OCI-LY1 (cell line): ENCODE results near the gene PI4KA.
"Not testable (repeated sequence)": the region's sequence is repeated elsewhere in the genome, so short reads cannot be mapped to it uniquely, and the experiment has no call there.

Experiments used
- EZH2 ChIP-seq: fragments of 200-600 bp; sonication (generic), shearing (Covaris generic); IDR thresholded peaks from 2 replicates; pipeline ENCODE4 v1.8.0; 2017; ENCODE audit warnings: borderline replicate concordance, mixed run types, mild to moderate bottlenecking, antibody characterized with exemption, low read length, moderate library complexity, mixed read lengths
- TF ChIP-seq, protein P1 (sequence below): fragments of 200-600 bp; sonication (generic), shearing (Covaris generic); IDR thresholded peaks from 2 replicates; pipeline ENCODE4 v1.5.1; 2017; ENCODE audit warnings: mild to moderate bottlenecking, antibody characterized with exemption, low read length, moderate library complexity, mixed read lengths

DNA sequence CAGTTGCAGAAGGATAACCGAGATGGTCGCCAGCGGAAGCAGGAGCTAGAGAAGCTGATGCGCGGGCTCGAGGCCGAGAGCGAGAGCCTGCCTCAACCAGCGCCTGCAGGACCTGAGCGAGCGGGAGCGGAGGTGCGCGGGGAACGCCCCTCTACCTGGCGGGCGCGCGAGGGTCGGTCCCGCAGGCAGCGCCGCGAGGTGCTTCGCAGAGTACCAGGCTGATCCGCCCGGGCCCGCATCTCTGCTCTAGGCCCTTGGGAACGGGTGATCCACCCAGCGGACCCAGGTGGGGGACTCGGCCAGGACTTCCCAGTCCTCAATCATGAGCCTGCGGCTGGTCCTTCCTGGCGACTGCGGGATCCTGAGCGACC lies 156.5 kb downstream of the PI4KA start:
- TF ChIP-seq, protein P1, sequence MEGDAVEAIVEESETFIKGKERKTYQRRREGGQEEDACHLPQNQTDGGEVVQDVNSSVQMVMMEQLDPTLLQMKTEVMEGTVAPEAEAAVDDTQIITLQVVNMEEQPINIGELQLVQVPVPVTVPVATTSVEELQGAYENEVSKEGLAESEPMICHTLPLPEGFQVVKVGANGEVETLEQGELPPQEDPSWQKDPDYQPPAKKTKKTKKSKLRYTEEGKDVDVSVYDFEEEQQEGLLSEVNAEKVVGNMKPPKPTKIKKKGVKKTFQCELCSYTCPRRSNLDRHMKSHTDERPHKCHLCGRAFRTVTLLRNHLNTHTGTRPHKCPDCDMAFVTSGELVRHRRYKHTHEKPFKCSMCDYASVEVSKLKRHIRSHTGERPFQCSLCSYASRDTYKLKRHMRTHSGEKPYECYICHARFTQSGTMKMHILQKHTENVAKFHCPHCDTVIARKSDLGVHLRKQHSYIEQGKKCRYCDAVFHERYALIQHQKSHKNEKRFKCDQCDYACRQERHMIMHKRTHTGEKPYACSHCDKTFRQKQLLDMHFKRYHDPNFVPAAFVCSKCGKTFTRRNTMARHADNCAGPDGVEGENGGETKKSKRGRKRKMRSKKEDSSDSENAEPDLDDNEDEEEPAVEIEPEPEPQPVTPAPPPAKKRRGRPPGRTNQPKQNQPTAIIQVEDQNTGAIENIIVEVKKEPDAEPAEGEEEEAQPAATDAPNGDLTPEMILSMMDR: not testable (repeated sequence)
- not testable (repeated sequence) for TF ChIP-seq EZH2
